ENCODE measurements around the gene SLC22A1. TPM values are rescaled to one million over a fixed set of nuclear protein-coding genes. Genes with fewer than 3 reads are reported as not detected.

The SLC22A1 gene
- total RNA-seq, 1 experiment from 2014 or later: 0.39 TPM

GRCh38 chr6:160077024-160077423 lies 44.6 kb upstream of the SLC22A1 start:
- Histone ChIP-seq H2BK12ac (ENCODE audit: insufficient read length, low read depth, low read length) (no peak overlapping the region), H2AK5ac (ENCODE audit: insufficient read length, low read length) (no peak overlapping the region), H3K23me2 (ENCODE audit: insufficient read length, low read depth, low read length, poor library complexity, severe bottlenecking) (no peaks in the 10 kb centered on the region), H4K91ac (ENCODE audit: insufficient read length, low read depth, low read length) (no peak overlapping the region), H3K4me1 (ENCODE audit: insufficient read depth, low read length) (no peaks in the 10 kb centered on the region), H3K9ac (ENCODE audit: extremely low read depth, insufficient read length, low read length) (no peak overlapping the region), H3K4me2 (ENCODE audit: insufficient read depth, insufficient read length, low read length) (no peak overlapping the region), H2AFZ (ENCODE audit: low read length) (no peak overlapping the region), H3K27ac (ENCODE audit: insufficient read length, low read depth, low read length) (no peak overlapping the region), H2BK20ac (ENCODE audit: low read depth, low read length, poor library complexity, severe bottlenecking) (no peak overlapping the region), H3K14ac (ENCODE audit: insufficient read depth, low read length) (no peak overlapping the region), H3K18ac (ENCODE audit: insufficient read length, low read depth, low read length) (no peak overlapping the region), H4K5ac (ENCODE audit: insufficient read length, low read depth, low read length) (no peak overlapping the region), H2BK120ac (ENCODE audit: low read depth, low read length, poor library complexity, severe bottlenecking) (no peak overlapping the region), H4K20me1 (ENCODE audit: control insufficient read depth, insufficient read depth, insufficient read length) (no peaks in the 10 kb centered on the region), H3K79me2 (ENCODE audit: insufficient read depth, low read length) (no peaks in the 10 kb centered on the region), H2BK5ac (ENCODE audit: insufficient read length, low read length) (no peak overlapping the region), H3K56ac (ENCODE audit: insufficient read length, low read depth, low read length) (no peak overlapping the region), H3T11ph (ENCODE audit: low read length) (no peak overlapping the region), H3K4ac (ENCODE audit: low read depth, low read length) (no peak overlapping the region), H4K8ac (replicated peaks; ENCODE audit: insufficient read length, low read depth, low read length) (no peak overlapping the region), H3K27me3 (ENCODE audit: insufficient read depth, low read length) (no peaks in the 10 kb centered on the region), H3K23ac (ENCODE audit: insufficient read length, low read depth, low read length) (no peak overlapping the region), H3K79me1 (ENCODE audit: insufficient read depth, low read depth, low read length, poor library complexity, severe bottlenecking) (no peaks in the 10 kb centered on the region), H3K9me3 (ENCODE audit: control insufficient read depth, low read depth, low read length) (peaks cover 9% of the 10 kb centered on the region), H2BK15ac (ENCODE audit: low read depth, low read length) (no peak overlapping the region)
- Mint-ChIP-seq H3K9me3 (peaks cover 5 to 8% of the 10 kb centered on the region in 2 experiments), H3K4me1 (peaks cover 3 to 4% of the 10 kb centered on the region in 2 experiments; a peak in 2 of 4 replicates), H3K36me3 (ENCODE audit: insufficient read depth in 1 of 3, low read depth in 3 of 3) (peaks cover 71 to 93% (median 85%) of the 10 kb centered on the region in 3 experiments), H3K27me3 (ENCODE audit: low read depth) (no peaks in the 10 kb centered on the region), H3K4me3 (no peak overlapping the region), H3K27ac (no peak overlapping the region; a peak in 1 of 7 replicates)
- no peak for DNase-seq
- WGBS (ENCODE audit: extremely low coverage, insufficient read length, low lambda C conversion rate): no CpG with 5 or more reads among the region's 5 CpGs
- TF ChIP-seq, protein P1, sequence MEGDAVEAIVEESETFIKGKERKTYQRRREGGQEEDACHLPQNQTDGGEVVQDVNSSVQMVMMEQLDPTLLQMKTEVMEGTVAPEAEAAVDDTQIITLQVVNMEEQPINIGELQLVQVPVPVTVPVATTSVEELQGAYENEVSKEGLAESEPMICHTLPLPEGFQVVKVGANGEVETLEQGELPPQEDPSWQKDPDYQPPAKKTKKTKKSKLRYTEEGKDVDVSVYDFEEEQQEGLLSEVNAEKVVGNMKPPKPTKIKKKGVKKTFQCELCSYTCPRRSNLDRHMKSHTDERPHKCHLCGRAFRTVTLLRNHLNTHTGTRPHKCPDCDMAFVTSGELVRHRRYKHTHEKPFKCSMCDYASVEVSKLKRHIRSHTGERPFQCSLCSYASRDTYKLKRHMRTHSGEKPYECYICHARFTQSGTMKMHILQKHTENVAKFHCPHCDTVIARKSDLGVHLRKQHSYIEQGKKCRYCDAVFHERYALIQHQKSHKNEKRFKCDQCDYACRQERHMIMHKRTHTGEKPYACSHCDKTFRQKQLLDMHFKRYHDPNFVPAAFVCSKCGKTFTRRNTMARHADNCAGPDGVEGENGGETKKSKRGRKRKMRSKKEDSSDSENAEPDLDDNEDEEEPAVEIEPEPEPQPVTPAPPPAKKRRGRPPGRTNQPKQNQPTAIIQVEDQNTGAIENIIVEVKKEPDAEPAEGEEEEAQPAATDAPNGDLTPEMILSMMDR (conservative IDR thresholded peaks at IDR 0.05): no peak

Data from H9 (cell line).